ENCODE measurements around the gene SAMD4A. TPM values are rescaled to one million over a fixed set of nuclear protein-coding genes. Genes with fewer than 3 reads are reported as not detected.

The SAMD4A gene
- total RNA-seq, 1 donor from 2014 or later: 66.0 TPM

- intact Hi-C loops (cut with DNase I): loop anchor here (10.0 kb wide), 1 partner anchor 76 kb away; no protein-coding TSS in a partner anchor
- Histone ChIP-seq H3K36me3 (no peaks in the 10 kb centered on the region), H3K9me3 (peaks cover 5 to 6% of the 10 kb centered on the region in 2 donors), H3K27ac (no peak overlapping the region), H3K4me3 (no peak overlapping the region), H3K4me1 (no peaks in the 10 kb centered on the region), H3K27me3 (no peaks in the 10 kb centered on the region)
- TF ChIP-seq CTCF (IDR thresholded peaks at IDR 0.05): no peak
- no peak for DNase-seq (ENCODE audit: low spot score in 2 of 2)
These were observed 251.5 kb downstream of the SAMD4A start for GRCh38 chr14:54818201-54819133.

- Histone ChIP-seq H3K27me3 (no peaks in the 10 kb centered on the region), H3K27ac (no peak overlapping the region), H3K9me3 (peaks cover 14 to 22% of the 10 kb centered on the region in 2 donors), H3K36me3 (no peaks in the 10 kb centered on the region), H3K4me1 (no peaks in the 10 kb centered on the region), H3K4me3 (no peak overlapping the region)
- intact Hi-C loops (cut with DNase I): no loop called here
- no peak for DNase-seq (ENCODE audit: low spot score in 2 of 2)
- TF ChIP-seq CTCF (IDR thresholded peaks at IDR 0.05): no peak
These were observed 255.8 kb downstream of the SAMD4A start for GRCh38 chr14:54822685-54823084.

GRCh38 chr14:54823757-54824549 is 257.0 kb downstream of the SAMD4A start:
- Histone ChIP-seq H3K4me3 (no peak overlapping the region), H3K27ac (no peak overlapping the region), H3K9me3 (peaks cover 14 to 22% of the 10 kb centered on the region in 2 donors), H3K4me1 (no peaks in the 10 kb centered on the region), H3K27me3 (no peaks in the 10 kb centered on the region), H3K36me3 (no peaks in the 10 kb centered on the region)
- intact Hi-C loops (cut with DNase I): no loop called here
- no peak for DNase-seq (ENCODE audit: low spot score in 2 of 2)
- TF ChIP-seq CTCF (IDR thresholded peaks at IDR 0.05): no peak

- intact Hi-C loops (cut with DNase I): no loop called here
- Histone ChIP-seq H3K9me3 (peaks cover 12 to 25% of the 10 kb centered on the region in 2 donors), H3K27ac (no peak overlapping the region), H3K27me3 (no peaks in the 10 kb centered on the region), H3K36me3 (no peaks in the 10 kb centered on the region), H3K4me1 (no peaks in the 10 kb centered on the region), H3K4me3 (no peak overlapping the region)
- no peak for TF ChIP-seq CTCF (IDR thresholded peaks at IDR 0.05)
- no peak for DNase-seq (ENCODE audit: low spot score in 2 of 2)
These were observed 261.1 kb downstream of the SAMD4A start for GRCh38 chr14:54828037-54828436.

- intact Hi-C loops (cut with DNase I): no loop called here
- DNase-seq (ENCODE audit: low spot score in 2 of 2): no peak
These were observed 262.7 kb downstream of the SAMD4A start for GRCh38 chr14:54829486-54830224.

More at GRCh38 chr14:54829486-54830224, 262.7 kb downstream of the SAMD4A start:
- H3K9me3 ChIP-seq: peaks cover 0 to 9% of the 10 kb centered on the region in 2 donors
- H3K36me3 ChIP-seq: no peaks in the 10 kb centered on the region
- no peaks in the 10 kb centered on the region for H3K27me3 ChIP-seq
- H3K4me1 ChIP-seq: no peaks in the 10 kb centered on the region
- H3K4me3 ChIP-seq: no peak overlapping the region
- no peak overlapping the region for H3K27ac ChIP-seq
- no peak for TF ChIP-seq CTCF (IDR thresholded peaks at IDR 0.05)
